B cell (primary cell): ENCODE data around the gene NACC1.
"Not testable (repeated sequence)": the region's sequence is repeated elsewhere in the genome, so short reads cannot be mapped to it uniquely, and the experiment has no call there.

Source experiments
- EZH2 ChIP-seq: IDR thresholded peaks from 2 replicates; pipeline ENCODE4 v1.6.1; 2012; ENCODE audit warnings: borderline replicate concordance, low read depth, mild to moderate bottlenecking, moderate library complexity, low read length; ENCODE audit not compliant: insufficient read depth, poor library complexity, severe bottlenecking
- TF ChIP-seq, protein P1 (sequence below): fragments of 200-600 bp; IDR thresholded peaks from one replicate; pipeline ENCODE4 v1.8.0; 2022; ENCODE audit warnings: antibody characterized with exemption, mild to moderate bottlenecking

DNA sequence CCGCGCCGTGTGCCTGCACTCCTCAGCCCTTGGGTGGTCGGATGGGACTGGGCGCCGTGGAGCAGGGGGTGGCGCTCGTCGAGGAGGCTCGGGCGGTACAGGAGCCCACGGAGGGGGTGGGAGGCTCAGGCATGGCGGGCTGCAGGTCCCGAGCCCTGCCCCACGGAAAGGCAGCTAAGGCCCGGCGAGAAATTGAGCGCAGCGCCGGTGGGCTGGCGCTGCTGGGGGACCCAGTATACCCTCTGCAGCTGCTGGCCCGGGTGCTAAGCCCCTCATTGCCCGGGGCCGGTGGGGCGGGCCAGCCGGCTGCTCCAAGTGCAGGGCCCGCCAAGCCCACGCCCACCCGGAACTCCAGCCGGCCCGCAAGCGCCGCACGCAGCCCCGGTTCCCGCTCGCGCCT, 68.6 kb downstream of the NACC1 start:
- TF ChIP-seq, protein P1, sequence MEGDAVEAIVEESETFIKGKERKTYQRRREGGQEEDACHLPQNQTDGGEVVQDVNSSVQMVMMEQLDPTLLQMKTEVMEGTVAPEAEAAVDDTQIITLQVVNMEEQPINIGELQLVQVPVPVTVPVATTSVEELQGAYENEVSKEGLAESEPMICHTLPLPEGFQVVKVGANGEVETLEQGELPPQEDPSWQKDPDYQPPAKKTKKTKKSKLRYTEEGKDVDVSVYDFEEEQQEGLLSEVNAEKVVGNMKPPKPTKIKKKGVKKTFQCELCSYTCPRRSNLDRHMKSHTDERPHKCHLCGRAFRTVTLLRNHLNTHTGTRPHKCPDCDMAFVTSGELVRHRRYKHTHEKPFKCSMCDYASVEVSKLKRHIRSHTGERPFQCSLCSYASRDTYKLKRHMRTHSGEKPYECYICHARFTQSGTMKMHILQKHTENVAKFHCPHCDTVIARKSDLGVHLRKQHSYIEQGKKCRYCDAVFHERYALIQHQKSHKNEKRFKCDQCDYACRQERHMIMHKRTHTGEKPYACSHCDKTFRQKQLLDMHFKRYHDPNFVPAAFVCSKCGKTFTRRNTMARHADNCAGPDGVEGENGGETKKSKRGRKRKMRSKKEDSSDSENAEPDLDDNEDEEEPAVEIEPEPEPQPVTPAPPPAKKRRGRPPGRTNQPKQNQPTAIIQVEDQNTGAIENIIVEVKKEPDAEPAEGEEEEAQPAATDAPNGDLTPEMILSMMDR: not testable (repeated sequence)
- TF ChIP-seq EZH2: not testable (repeated sequence)
